ENCODE measurements around the gene BDH1.

DNA sequence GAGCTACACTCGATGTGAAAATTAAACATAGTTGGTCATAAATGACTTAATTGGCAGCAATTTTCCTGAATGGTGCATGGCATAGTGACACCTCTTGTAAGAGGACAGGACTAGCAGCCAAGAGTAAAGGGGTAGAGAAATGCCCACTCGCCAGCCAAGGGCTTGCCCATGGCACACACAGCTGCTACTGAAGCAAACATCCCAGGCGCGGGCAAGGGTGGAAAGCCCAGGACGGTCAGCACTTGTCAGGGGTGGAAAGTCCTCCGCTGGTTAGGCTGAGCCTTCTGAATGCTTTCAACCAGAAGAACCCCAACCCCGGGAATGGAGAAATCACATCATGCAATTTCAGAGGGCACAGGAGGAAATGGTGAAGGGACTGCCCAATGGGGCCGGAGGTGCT is 31.6 kb downstream of the BDH1 start:
- TF ChIP-seq CTCF (IDR thresholded peaks at IDR 0.05) = no peak
- no peak for TF ChIP-seq POLR2A (IDR thresholded peaks at IDR 0.05)

Data from Peyer's patch (tissue), 4 donors.